ENCODE measurements around the gene CPSF6.
A peak's percentile ranks its signal among the peaks of the same experiment; 100 is the strongest.
"Not testable (repeated sequence)": the region's sequence is repeated elsewhere in the genome, so short reads cannot be mapped to it uniquely, and the experiment has no call there.

CPSF6 gene

DNA sequence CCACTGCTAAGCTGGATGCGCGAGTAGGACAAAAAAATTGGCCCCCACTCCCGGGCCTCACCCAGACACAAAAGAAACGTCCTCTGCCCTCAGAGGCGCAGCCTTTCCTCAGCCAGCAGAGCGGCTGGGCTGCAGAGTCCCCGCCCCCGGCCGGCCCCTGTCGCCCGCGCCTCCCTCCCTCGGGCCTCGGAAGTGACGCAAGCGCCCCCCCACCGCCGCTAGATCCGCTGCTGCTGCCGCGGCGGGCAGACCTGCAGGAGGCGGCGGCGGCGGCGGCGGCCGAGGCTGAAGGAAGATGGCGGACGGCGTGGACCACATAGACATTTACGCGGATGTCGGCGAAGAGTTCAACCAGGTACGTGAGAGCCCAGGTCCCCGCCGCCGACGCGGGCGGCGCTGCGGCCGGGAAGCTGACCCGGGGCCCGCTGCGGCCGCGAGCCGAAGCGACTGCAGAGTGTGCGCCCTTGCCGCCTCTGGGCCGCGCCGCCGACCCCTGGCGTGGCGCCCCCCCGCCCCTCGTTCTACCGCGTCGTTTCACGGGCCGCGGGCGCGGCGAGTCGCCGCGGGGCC, at the start of gene CPSF6:
CPSF6 (plus strand) TSS at position 218 of the 570 bp plus-strand sequence; CDS start at position 296, 78 bp downstream.
- peaks cover 19% of the 10 kb centered on the region for H3K4me1 ChIP-seq (ENCODE audit: insufficient read depth, low read length)
- peaks cover 18% of the 10 kb centered on the region; the same call in 1 of the 2 replicates for H3K27me3 ChIP-seq (ENCODE audit: insufficient read depth, low read length)
- H3K9ac ChIP-seq (ENCODE audit: low read depth, low read length), result peak within 1 kb of the TSS; percentile 99
- H3K27ac ChIP-seq (ENCODE audit: low read length), result peak within 1 kb of the TSS; percentile 96
- H3K4me3 ChIP-seq (ENCODE audit: low read length), result peak within 1 kb of the TSS; percentile 99
- no peaks in the 10 kb centered on the region for H3K9me3 ChIP-seq (ENCODE audit: insufficient read depth, low read depth, low read length)
- H3K36me3 ChIP-seq (ENCODE audit: insufficient read depth, low read depth, low read length), result peaks cover 10% of the 10 kb centered on the region; the same call in 1 of the 2 replicates

- Histone ChIP-seq H3K36me3 (ENCODE audit: insufficient read depth, low read depth, low read length) (no peaks in the 10 kb centered on the region), H3K9me3 (ENCODE audit: insufficient read depth, low read depth, low read length) (peaks cover 42% of the 10 kb centered on the region), H3K27ac (ENCODE audit: low read length) (no peak overlapping the region), H3K4me3 (ENCODE audit: low read length) (no peak overlapping the region), H3K9ac (ENCODE audit: low read depth, low read length) (no peak overlapping the region), H3K4me1 (ENCODE audit: insufficient read depth, low read length) (no peaks in the 10 kb centered on the region), H3K27me3 (ENCODE audit: insufficient read depth, low read length) (no peaks in the 10 kb centered on the region)
Measured at GRCh38 chr12:69196302-69197288, 42.8 kb upstream of the CPSF6 start.

DNA sequence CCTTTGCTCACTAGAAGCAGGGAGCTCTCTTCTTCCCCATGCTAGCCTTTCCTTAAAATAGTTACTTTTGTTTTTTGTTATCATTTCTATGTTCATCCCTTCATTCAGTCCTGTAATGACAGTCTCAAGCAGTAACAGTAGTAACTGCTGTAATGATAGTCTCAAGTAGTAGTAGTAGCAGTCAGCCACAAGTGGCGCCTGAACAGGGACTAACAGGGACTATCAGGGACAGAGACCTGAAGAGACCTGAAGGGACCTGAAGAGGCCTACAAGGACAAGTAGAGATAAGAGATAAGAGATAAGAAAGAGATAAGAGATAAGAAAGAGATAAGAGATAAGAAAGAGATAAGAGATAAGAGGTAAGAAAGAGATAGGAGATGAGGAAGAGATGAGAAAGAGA, 39.4 kb upstream of the CPSF6 start:
- not testable (repeated sequence) for H3K4me3 ChIP-seq (ENCODE audit: low read length); H3K9ac ChIP-seq (ENCODE audit: low read depth, low read length); H3K27ac ChIP-seq (ENCODE audit: low read length); H3K4me1 ChIP-seq (ENCODE audit: insufficient read depth, low read length); H3K27me3 ChIP-seq (ENCODE audit: insufficient read depth, low read length); H3K36me3 ChIP-seq (ENCODE audit: insufficient read depth, low read depth, low read length)
- peaks cover 33% of the 10 kb centered on the region for H3K9me3 ChIP-seq (ENCODE audit: insufficient read depth, low read depth, low read length)

- Histone ChIP-seq H3K27ac (ENCODE audit: low read length) (no peak overlapping the region), H3K9ac (ENCODE audit: low read depth, low read length) (no peak overlapping the region), H3K27me3 (ENCODE audit: insufficient read depth, low read length) (no peaks in the 10 kb centered on the region), H3K4me1 (ENCODE audit: insufficient read depth, low read length) (no peaks in the 10 kb centered on the region), H3K9me3 (ENCODE audit: insufficient read depth, low read depth, low read length) (peaks cover 21% of the 10 kb centered on the region), H3K4me3 (ENCODE audit: low read length) (no peak overlapping the region), H3K36me3 (ENCODE audit: insufficient read depth, low read depth, low read length) (no peaks in the 10 kb centered on the region)
Measured at GRCh38 chr12:69204191-69204590, 35.2 kb upstream of the CPSF6 start.

GRCh38 chr12:69210661-69211060, 28.7 kb upstream of the CPSF6 start:
- H3K9me3 ChIP-seq (ENCODE audit: insufficient read depth, low read depth, low read length), result no peaks in the 10 kb centered on the region
- no peaks in the 10 kb centered on the region for H3K4me1 ChIP-seq (ENCODE audit: insufficient read depth, low read length)
- no peak overlapping the region for H3K9ac ChIP-seq (ENCODE audit: low read depth, low read length)
- H3K36me3 ChIP-seq (ENCODE audit: insufficient read depth, low read depth, low read length), result no peaks in the 10 kb centered on the region
- no peak overlapping the region for H3K27ac ChIP-seq (ENCODE audit: low read length)
- no peak overlapping the region for H3K4me3 ChIP-seq (ENCODE audit: low read length)
- H3K27me3 ChIP-seq (ENCODE audit: insufficient read depth, low read length), result no peaks in the 10 kb centered on the region

GRCh38 chr12:69211160-69211559, 28.2 kb upstream of the CPSF6 start:
- no peak overlapping the region for H3K4me3 ChIP-seq (ENCODE audit: low read length)
- H3K36me3 ChIP-seq (ENCODE audit: insufficient read depth, low read depth, low read length), result no peaks in the 10 kb centered on the region
- no peak overlapping the region for H3K27ac ChIP-seq (ENCODE audit: low read length)
- no peaks in the 10 kb centered on the region for H3K4me1 ChIP-seq (ENCODE audit: insufficient read depth, low read length)
- H3K9me3 ChIP-seq (ENCODE audit: insufficient read depth, low read depth, low read length), result no peaks in the 10 kb centered on the region
- no peak overlapping the region for H3K9ac ChIP-seq (ENCODE audit: low read depth, low read length)
- H3K27me3 ChIP-seq (ENCODE audit: insufficient read depth, low read length), result no peaks in the 10 kb centered on the region

DNA sequence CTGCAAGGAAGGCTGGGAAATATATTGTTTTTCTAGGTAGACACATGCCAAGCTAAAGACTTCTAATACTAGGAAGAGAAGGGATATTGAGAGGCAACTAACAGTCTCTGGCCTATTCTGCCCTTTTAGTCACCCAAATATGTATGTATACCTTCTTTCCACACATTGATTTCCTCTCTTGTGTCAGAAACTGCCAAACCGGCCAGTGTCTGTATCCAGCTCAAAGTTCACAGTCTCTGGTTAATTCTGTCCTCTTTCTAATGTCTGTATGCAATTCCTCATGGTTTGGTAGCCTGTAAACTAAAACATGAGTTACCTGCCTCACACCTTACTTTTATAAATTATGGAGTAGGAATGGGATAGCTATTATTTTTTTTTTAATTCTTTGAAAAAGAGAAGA, 25.2 kb upstream of the CPSF6 start:
- H3K9me3 ChIP-seq (ENCODE audit: insufficient read depth, low read depth, low read length), result no peaks in the 10 kb centered on the region
- no peaks in the 10 kb centered on the region for H3K36me3 ChIP-seq (ENCODE audit: insufficient read depth, low read depth, low read length)
- no peak overlapping the region for H3K4me3 ChIP-seq (ENCODE audit: low read length)
- H3K4me1 ChIP-seq (ENCODE audit: insufficient read depth, low read length), result no peaks in the 10 kb centered on the region
- no peak overlapping the region for H3K27ac ChIP-seq (ENCODE audit: low read length)
- H3K27me3 ChIP-seq (ENCODE audit: insufficient read depth, low read length), result no peaks in the 10 kb centered on the region
- H3K9ac ChIP-seq (ENCODE audit: low read depth, low read length), result no peak overlapping the region

DNA sequence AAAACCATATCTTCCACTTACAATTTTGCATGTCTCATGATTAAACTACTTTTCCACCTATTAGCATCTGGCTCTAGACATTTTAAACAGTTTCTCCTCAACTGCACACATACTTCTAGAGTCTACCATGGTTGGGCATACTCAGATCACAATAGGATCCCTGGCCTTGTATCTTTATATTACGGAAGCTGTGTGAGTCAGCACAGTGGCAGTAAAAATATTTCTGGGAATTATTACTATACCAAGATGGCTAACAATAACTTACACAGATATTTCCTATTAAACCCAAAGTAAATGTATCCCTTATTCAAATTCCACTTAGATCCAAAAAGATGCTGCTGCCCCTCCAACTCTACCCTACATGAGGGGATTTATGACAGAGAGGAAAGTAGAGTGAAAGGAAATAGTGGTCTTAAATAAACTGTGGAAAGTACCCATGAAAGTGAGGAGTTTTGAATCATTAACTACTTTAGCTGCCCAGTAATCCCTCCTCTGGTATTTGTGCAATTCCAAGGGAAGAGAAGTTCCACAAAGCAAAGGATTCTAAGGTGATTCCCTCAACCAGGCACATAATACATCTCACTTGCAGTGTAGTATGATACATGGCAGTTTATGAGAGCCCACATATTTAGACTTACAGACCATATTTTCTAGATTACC, 14.0 kb upstream of the CPSF6 start:
- no peaks in the 10 kb centered on the region for H3K9me3 ChIP-seq (ENCODE audit: insufficient read depth, low read depth, low read length)
- no peaks in the 10 kb centered on the region for H3K27me3 ChIP-seq (ENCODE audit: insufficient read depth, low read length)
- H3K9ac ChIP-seq (ENCODE audit: low read depth, low read length), result no peak overlapping the region
- H3K27ac ChIP-seq (ENCODE audit: low read length), result no peak overlapping the region
- no peaks in the 10 kb centered on the region for H3K36me3 ChIP-seq (ENCODE audit: insufficient read depth, low read depth, low read length)
- H3K4me3 ChIP-seq (ENCODE audit: low read length), result no peak overlapping the region
- no peaks in the 10 kb centered on the region for H3K4me1 ChIP-seq (ENCODE audit: insufficient read depth, low read length)

- Histone ChIP-seq H3K36me3 (ENCODE audit: insufficient read depth, low read depth, low read length) (no peaks in the 10 kb centered on the region), H3K27me3 (ENCODE audit: insufficient read depth, low read length) (no peaks in the 10 kb centered on the region), H3K4me1 (ENCODE audit: insufficient read depth, low read length) (no peaks in the 10 kb centered on the region), H3K9me3 (ENCODE audit: insufficient read depth, low read depth, low read length) (no peaks in the 10 kb centered on the region; the same call in 1 of the 2 replicates), H3K9ac (ENCODE audit: low read depth, low read length) (no peak overlapping the region), H3K27ac (ENCODE audit: low read length) (no peak overlapping the region), H3K4me3 (ENCODE audit: low read length) (no peak overlapping the region)
Measured at GRCh38 chr12:69231479-69231878, 7.9 kb upstream of the CPSF6 start.

- Histone ChIP-seq H3K27ac (ENCODE audit: low read length) (no peak overlapping the region), H3K36me3 (ENCODE audit: insufficient read depth, low read depth, low read length) (peaks cover 10% of the 10 kb centered on the region; the same call in 1 of the 2 replicates), H3K9ac (ENCODE audit: low read depth, low read length) (peak overlapping the region; percentile 78; the same call in 1 of the 2 replicates), H3K9me3 (ENCODE audit: insufficient read depth, low read depth, low read length) (no peaks in the 10 kb centered on the region), H3K4me3 (ENCODE audit: low read length) (peak overlapping the region; percentile 67), H3K27me3 (ENCODE audit: insufficient read depth, low read length) (peaks cover 18% of the 10 kb centered on the region; the same call in 1 of the 2 replicates), H3K4me1 (ENCODE audit: insufficient read depth, low read length) (peaks cover 18% of the 10 kb centered on the region)
Measured at GRCh38 chr12:69238589-69239351, 599 bp upstream of the CPSF6 start.

Data from iPS-20b (cell line).